Mucosa of descending colon (tissue), 3 donors: ENCODE results near the gene ABHD13. TPM values are rescaled to one million over a fixed set of nuclear protein-coding genes. Genes with fewer than 3 reads are reported as not detected.

Experiments used
- ATAC-seq: fragments of 200-7000 bp; cut with Tn5 transposase; one replicate; pipeline ENCODE4 v1.9.1; 2020; ENCODE audit warnings: mild to moderate bottlenecking, moderate library complexity
- DNase-seq, 3 donors: peaks; one replicate each; pipeline ENCODE4 v3.0.0-alpha.2; 2020
- H3K36me3 ChIP-seq: fragments of 200-600 bp; one replicate; pipeline ENCODE4 v1.8.0; 2021; ENCODE audit warnings: low read depth, mild to moderate bottlenecking
- H3K4me1 ChIP-seq: fragments of 200-600 bp; one replicate; pipeline ENCODE4 v1.8.0; 2021; ENCODE audit warnings: low read depth, mild to moderate bottlenecking
- H3K4me3 ChIP-seq: fragments of 200-600 bp; one replicate; pipeline ENCODE4 v1.8.0; 2021; ENCODE audit warnings: mild to moderate bottlenecking
- H3K9me3 ChIP-seq: fragments of 200-600 bp; one replicate; pipeline ENCODE4 v1.8.0; 2021; ENCODE audit warnings: mild to moderate bottlenecking
- CTCF ChIP-seq: fragments of 200-600 bp; IDR thresholded peaks from one replicate; pipeline ENCODE4 v1.8.0; 2022; ENCODE audit warnings: antibody characterized with exemption, mild to moderate bottlenecking
- intact Hi-C, 2 donors: fragments of 100-400 bp; cut with DNase I in 1 of 2; cut with micrococcal nuclease in 1 of 2; formaldehyde crosslinking; loops; one replicate each; pipeline versions ENCODE4 v1.11.0 to v1.11.1; 2022; cut with DNase I, micrococcal nuclease
- total RNA-seq, 3 donors: library from RNA; stranded (reverse); fragmentation: NEBNext Ultra II Directional in 2 of 3; extraction: Animal tissue kit (Norgen Biotek cat#: 25700) in 2 of 3; gene quantifications; one replicate each; pipeline versions ENCODE4 v1.2.1 to v1.2.4, GENCODE V29; 2021 to 2023
- donor health status: DM: no; HTN: no; CAD: no; lungs with moderate emphysema.
- donor health status: DM: no; HTN: no; CAD: no.
- donor health status: DM: no; HTN: yes; CAD: no.

The ABHD13 gene
- total RNA-seq, 3 donors from 2014 or later: 8.4 to 10.3 (median 9.4) TPM

DNA sequence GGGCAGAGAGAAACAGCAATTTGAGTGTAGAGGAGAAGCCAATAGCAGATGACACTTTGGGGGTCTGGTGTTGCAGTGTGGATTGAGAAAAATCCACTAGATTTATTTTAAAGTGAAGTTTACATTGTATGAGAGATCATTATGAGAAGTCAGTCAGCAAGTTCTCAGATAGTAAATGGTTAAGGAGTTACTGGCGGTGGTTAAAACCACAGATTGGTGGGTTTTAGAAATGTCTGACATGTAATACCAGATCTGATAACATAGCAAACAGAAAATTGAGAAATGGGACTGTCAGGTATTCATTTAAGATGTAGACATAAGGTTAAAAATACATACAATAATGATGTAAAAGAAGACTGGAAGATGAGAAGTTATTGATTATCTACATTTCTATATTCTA lies 7.2 kb downstream of the ABHD13 start:
- no peak overlapping the region for H3K4me3 ChIP-seq
- H3K4me1 ChIP-seq: peaks cover 12% of the 10 kb centered on the region
- DNase-seq (no peak), ATAC-seq (no peak)
- H3K9me3 ChIP-seq: no peaks in the 10 kb centered on the region
- intact Hi-C loops: no loop called here
- no peaks in the 10 kb centered on the region for H3K36me3 ChIP-seq
- TF ChIP-seq CTCF: no peak

- no peak for DNase-seq
- H3K9me3 ChIP-seq: no peaks in the 10 kb centered on the region
- H3K36me3 ChIP-seq: no peaks in the 10 kb centered on the region
- intact Hi-C loops: no loop called here
- ATAC-seq: peak; percentile 22
- no peak for TF ChIP-seq CTCF
- no peak overlapping the region for H3K4me3 ChIP-seq
- peaks cover 11% of the 10 kb centered on the region for H3K4me1 ChIP-seq
Observed at GRCh38 chr13:108226184-108226583, 8.0 kb downstream of the ABHD13 start.

- intact Hi-C loops: no loop called here
- TF ChIP-seq CTCF: peak; percentile 65
- DNase-seq (peak in 1 of 3 donors; percentile 60), ATAC-seq (peak; percentile 38)
- no peaks in the 10 kb centered on the region for H3K9me3 ChIP-seq
- H3K36me3 ChIP-seq: no peaks in the 10 kb centered on the region
- peaks cover 11% of the 10 kb centered on the region for H3K4me1 ChIP-seq
- no peak overlapping the region for H3K4me3 ChIP-seq
Observed at GRCh38 chr13:108227651-108228272, 9.6 kb downstream of the ABHD13 start.

DNA sequence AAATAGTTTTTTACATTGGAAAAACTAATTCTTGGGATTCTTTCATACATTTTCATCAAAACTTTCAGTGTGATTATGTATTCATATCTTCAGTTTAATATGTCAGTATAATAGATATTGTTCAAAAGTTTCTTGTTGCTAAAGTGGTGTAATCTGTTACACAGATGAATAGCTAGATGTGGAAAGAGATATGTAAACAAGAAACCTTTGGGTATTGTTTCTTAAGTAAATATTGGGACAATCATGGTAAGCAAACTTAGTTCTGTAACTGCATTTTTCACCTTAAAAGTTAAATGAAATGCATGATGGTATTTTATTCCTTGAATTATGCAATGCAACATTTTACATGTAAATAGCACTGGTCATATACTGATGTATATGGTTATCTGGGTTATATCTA lies 12.2 kb downstream of the ABHD13 start:
- TF ChIP-seq CTCF: no peak
- ATAC-seq (no peak), DNase-seq (no peak)
- Histone ChIP-seq H3K4me1 (peaks cover 8% of the 10 kb centered on the region), H3K36me3 (no peaks in the 10 kb centered on the region), H3K9me3 (no peaks in the 10 kb centered on the region), H3K4me3 (no peak overlapping the region)
- intact Hi-C loops: no loop called here

GRCh38 chr13:108249150-108249549 lies 31.0 kb downstream of the ABHD13 start:
- ATAC-seq (no peak), DNase-seq (no peak)
- peaks cover 6% of the 10 kb centered on the region for H3K9me3 ChIP-seq
- H3K36me3 ChIP-seq: no peaks in the 10 kb centered on the region
- H3K4me3 ChIP-seq: no peak overlapping the region
- H3K4me1 ChIP-seq: no peaks in the 10 kb centered on the region
- intact Hi-C loops: no loop called here
- TF ChIP-seq CTCF: no peak

GRCh38 chr13:108257248-108257647 lies 39.1 kb downstream of the ABHD13 start:
- no peak for DNase-seq
- no peak overlapping the region for H3K4me3 ChIP-seq
- no peak for TF ChIP-seq CTCF
- H3K4me1 ChIP-seq: no peaks in the 10 kb centered on the region
- intact Hi-C loops: no loop called here
- no peaks in the 10 kb centered on the region for H3K36me3 ChIP-seq
- no peaks in the 10 kb centered on the region for H3K9me3 ChIP-seq
- ATAC-seq: no peak
